Neural crest cell (in vitro differentiated cells): ENCODE results near the gene NGEF. TPM values are rescaled to one million over a fixed set of nuclear protein-coding genes. Genes with fewer than 3 reads are reported as not detected.

ENCODE experiments used
- DNase-seq: peaks from one replicate; pipeline ENCODE4 v3.0.0; 2021; ENCODE audit warnings: low read depth, mixed read lengths, low spot score
- H3K27ac Mint-ChIP-seq: one replicate; pipeline ENCODE4 v1.8.0; 2021; ENCODE audit warnings: mild to moderate bottlenecking, mixed read lengths; ENCODE audit not compliant: unreplicated experiment
- H3K27me3 Mint-ChIP-seq: 2 replicates; pipeline ENCODE4 v1.8.0; 2021; ENCODE audit warnings: low read depth, mild to moderate bottlenecking, mixed read lengths
- H3K36me3 Mint-ChIP-seq: 2 replicates; pipeline ENCODE4 v1.8.0; 2021; ENCODE audit warnings: low read depth, mild to moderate bottlenecking, mixed read lengths
- H3K4me1 Mint-ChIP-seq: 2 replicates; pipeline ENCODE4 v1.8.0; 2021; ENCODE audit warnings: mixed read lengths
- H3K4me3 Mint-ChIP-seq: one replicate; pipeline ENCODE4 v1.8.0; 2021; ENCODE audit warnings: mild to moderate bottlenecking, mixed read lengths
- H3K9me3 Mint-ChIP-seq: 2 replicates; pipeline ENCODE4 v1.8.0; 2021; ENCODE audit warnings: mixed read lengths
- CTCF ChIP-seq: fragments of 200-600 bp; sonication (generic); conservative IDR thresholded peaks from 2 replicates; pipeline ENCODE4 v1.5.0; 2021; ENCODE audit warnings: antibody characterized with exemption, mild to moderate bottlenecking
- total RNA-seq: library from RNA; stranded (reverse); gene quantifications from 2 replicates; pipeline ENCODE4 v1.2.1, GENCODE V29; 2021

Gene NGEF
- total RNA-seq, 1 donor from 2014 or later = 0.96 TPM

- Mint-ChIP-seq H3K27me3 (peaks cover 13% of the 10 kb centered on the region), H3K27ac (no peak overlapping the region), H3K4me1 (peaks cover 5% of the 10 kb centered on the region), H3K4me3 (no peak overlapping the region), H3K9me3 (peaks cover 3% of the 10 kb centered on the region), H3K36me3 (peaks cover 3% of the 10 kb centered on the region)
- no peak for TF ChIP-seq CTCF
- DNase-seq = no peak
Observed at GRCh38 chr2:232942831-232943230, 70.2 kb downstream of the NGEF start.

DNA sequence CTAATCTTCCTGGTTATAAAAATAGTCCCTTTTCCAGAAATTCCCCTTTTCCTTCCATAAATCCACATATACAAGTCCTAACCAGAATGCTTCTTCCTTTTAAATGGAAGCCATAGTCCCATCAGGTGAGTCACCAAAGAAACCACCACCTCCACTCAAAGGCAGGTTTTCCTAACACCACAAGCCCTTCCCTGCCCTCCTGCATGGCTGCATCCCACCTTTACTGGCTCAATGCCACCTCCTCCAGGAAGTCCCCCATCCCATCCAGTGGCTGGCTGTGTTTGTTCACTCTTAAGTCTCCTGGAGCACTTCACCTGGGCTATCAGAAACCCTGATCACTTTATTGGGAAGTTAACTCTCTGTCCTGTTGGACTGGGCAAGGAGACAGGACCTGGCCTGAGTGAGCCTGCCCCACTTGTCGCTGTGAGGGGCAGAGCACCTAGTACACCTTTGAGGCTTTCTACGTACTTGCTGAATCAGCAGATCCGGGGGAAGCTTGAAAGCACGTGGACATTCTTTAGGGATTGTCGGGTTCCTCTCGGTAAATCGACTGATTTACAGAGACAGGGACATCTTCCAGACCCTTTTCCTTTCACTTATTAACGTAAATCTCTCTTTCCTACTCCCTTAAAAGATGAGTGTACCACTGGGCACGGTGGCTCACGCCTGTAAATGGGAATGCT lies 71.0 kb downstream of the NGEF start:
- Mint-ChIP-seq H3K4me1 (no peaks in the 10 kb centered on the region), H3K9me3 (peaks cover 3% of the 10 kb centered on the region), H3K36me3 (peaks cover 3% of the 10 kb centered on the region), H3K27ac (no peak overlapping the region), H3K27me3 (peaks cover 21% of the 10 kb centered on the region), H3K4me3 (no peak overlapping the region)
- DNase-seq = no peak
- no peak for TF ChIP-seq CTCF

- peaks cover 3% of the 10 kb centered on the region for H3K9me3 Mint-ChIP-seq
- peaks cover 24% of the 10 kb centered on the region for H3K27me3 Mint-ChIP-seq
- H3K4me3 Mint-ChIP-seq = no peak overlapping the region
- H3K36me3 Mint-ChIP-seq = peaks cover 3% of the 10 kb centered on the region
- H3K4me1 Mint-ChIP-seq = no peaks in the 10 kb centered on the region
- no peak for DNase-seq
- no peak overlapping the region for H3K27ac Mint-ChIP-seq
- no peak for TF ChIP-seq CTCF
Observed at GRCh38 chr2:232941400-232941799, 71.7 kb downstream of the NGEF start.

- TF ChIP-seq CTCF = no peak
- Mint-ChIP-seq H3K36me3 (peaks cover 3% of the 10 kb centered on the region), H3K4me3 (no peak overlapping the region), H3K27ac (no peak overlapping the region), H3K4me1 (no peaks in the 10 kb centered on the region), H3K9me3 (peaks cover 3% of the 10 kb centered on the region), H3K27me3 (peaks cover 31% of the 10 kb centered on the region)
- no peak for DNase-seq
Observed at GRCh38 chr2:232940724-232941123, 72.3 kb downstream of the NGEF start.

- no peak overlapping the region for H3K4me3 Mint-ChIP-seq
- no peak for DNase-seq
- H3K27me3 Mint-ChIP-seq = peaks cover 48% of the 10 kb centered on the region
- peaks cover 3% of the 10 kb centered on the region for H3K36me3 Mint-ChIP-seq
- H3K4me1 Mint-ChIP-seq = no peaks in the 10 kb centered on the region
- H3K9me3 Mint-ChIP-seq = peaks cover 3% of the 10 kb centered on the region
- no peak for TF ChIP-seq CTCF
- H3K27ac Mint-ChIP-seq = no peak overlapping the region
Observed at GRCh38 chr2:232937278-232937906, 75.7 kb downstream of the NGEF start.
